H9 (cell line): ENCODE results near the gene C1QTNF6. TPM values are rescaled to one million over a fixed set of nuclear protein-coding genes. Genes with fewer than 3 reads are reported as not detected.

Source experiments
- DNase-seq: peaks from one replicate; pipeline ENCODE4 v3.0.0-alpha.2; 2017
- H2AFZ ChIP-seq: one replicate; pipeline ENCODE4 v1.6.1; 2013; ENCODE audit warnings: mild to moderate bottlenecking, low read length, control low read depth, moderate library complexity
- H2AK5ac ChIP-seq: 2 replicates; pipeline ENCODE4 v1.6.1; 2013; ENCODE audit warnings: low read length, control low read depth, mixed read lengths; ENCODE audit not compliant: insufficient read length
- H2BK120ac ChIP-seq: one replicate; pipeline ENCODE4 v1.6.1; 2013; ENCODE audit warnings: low read depth, mild to moderate bottlenecking, low read length, control low read depth, inconsistent platforms; ENCODE audit not compliant: poor library complexity, severe bottlenecking
- H2BK12ac ChIP-seq: 2 replicates; pipeline ENCODE4 v1.6.1; 2013; ENCODE audit warnings: low read length, control low read depth, mixed read lengths, low read depth; ENCODE audit not compliant: insufficient read length
- H2BK15ac ChIP-seq: 2 replicates; pipeline ENCODE4 v1.6.1; 2013; ENCODE audit warnings: low read depth, low read length, control low read depth
- H2BK20ac ChIP-seq: one replicate; pipeline ENCODE4 v1.6.1; 2013; ENCODE audit warnings: low read depth, mild to moderate bottlenecking, low read length, control low read depth, inconsistent platforms; ENCODE audit not compliant: poor library complexity, severe bottlenecking
- H2BK5ac ChIP-seq: 2 replicates; pipeline ENCODE4 v1.6.1; 2013; ENCODE audit warnings: low read length, control low read depth, mixed read lengths; ENCODE audit not compliant: insufficient read length
- H3K14ac ChIP-seq: 2 replicates; pipeline ENCODE4 v1.6.1; 2013; ENCODE audit warnings: low read length, control low read depth; ENCODE audit not compliant: insufficient read depth
- H3K18ac ChIP-seq: 2 replicates; pipeline ENCODE4 v1.6.1; 2013; ENCODE audit warnings: low read depth, mild to moderate bottlenecking, mixed read lengths, low read length, control low read depth; ENCODE audit not compliant: insufficient read length
- H3K23ac ChIP-seq: 2 replicates; pipeline ENCODE4 v1.6.1; 2013; ENCODE audit warnings: low read length, control low read depth, mixed read lengths, low read depth; ENCODE audit not compliant: insufficient read length
- H3K23me2 ChIP-seq: 2 replicates; pipeline ENCODE4 v1.6.1; 2013; ENCODE audit warnings: low read depth, mild to moderate bottlenecking, mixed read lengths, low read length, control low read depth; ENCODE audit not compliant: insufficient read length, poor library complexity, severe bottlenecking
- H3K27ac ChIP-seq: 2 replicates; pipeline ENCODE4 v1.5.1; 2013; ENCODE audit warnings: low read length, control low read depth, mixed read lengths, low read depth; ENCODE audit not compliant: insufficient read length
- H3K27me3 ChIP-seq: 2 replicates; pipeline ENCODE4 v1.6.1; 2013; ENCODE audit warnings: low read length, control low read depth, inconsistent platforms; ENCODE audit not compliant: insufficient read depth
- H3K4ac ChIP-seq: 2 replicates; pipeline ENCODE4 v1.6.1; 2013; ENCODE audit warnings: low read depth, mild to moderate bottlenecking, control low read depth, inconsistent platforms, low read length, moderate library complexity
- H3K4me1 ChIP-seq: 2 replicates; pipeline ENCODE4 v1.6.1; 2013; ENCODE audit warnings: low read length, control low read depth, inconsistent platforms; ENCODE audit not compliant: insufficient read depth
- H3K4me2 ChIP-seq: 2 replicates; pipeline ENCODE4 v1.6.1; 2013; ENCODE audit warnings: low read length, control low read depth, mixed read lengths; ENCODE audit not compliant: insufficient read length, insufficient read depth
- H3K56ac ChIP-seq: 2 replicates; pipeline ENCODE4 v1.6.1; 2013; ENCODE audit warnings: low read depth, mild to moderate bottlenecking, mixed read lengths, low read length, control low read depth; ENCODE audit not compliant: insufficient read length
- H3K79me1 ChIP-seq: 2 replicates; pipeline ENCODE4 v1.6.1; 2013; ENCODE audit warnings: low read depth, mild to moderate bottlenecking, moderate library complexity, low read length, control low read depth, inconsistent platforms; ENCODE audit not compliant: insufficient read depth, poor library complexity, severe bottlenecking
- H3K79me2 ChIP-seq: 2 replicates; pipeline ENCODE4 v1.6.1; 2013; ENCODE audit warnings: low read length, control low read depth, inconsistent platforms; ENCODE audit not compliant: insufficient read depth
- H3K9ac ChIP-seq: 2 replicates; pipeline ENCODE4 v1.6.1; 2013; ENCODE audit warnings: low read length, control low read depth, mixed read lengths; ENCODE audit not compliant: insufficient read length; ENCODE audit errors: extremely low read depth
- H3K9me3 ChIP-seq: one replicate; pipeline ENCODE4 v1.6.1; 2013; ENCODE audit warnings: low read depth, low read length, inconsistent platforms; ENCODE audit not compliant: control insufficient read depth
- H3T11ph ChIP-seq: one replicate; pipeline ENCODE4 v1.6.1; 2013; ENCODE audit warnings: mild to moderate bottlenecking, low read length, control low read depth, inconsistent platforms
- H4K20me1 ChIP-seq: one replicate; pipeline ENCODE4 v1.6.1; 2013; ENCODE audit not compliant: control insufficient read depth, insufficient read length, insufficient read depth
- H4K5ac ChIP-seq: 2 replicates; pipeline ENCODE4 v1.6.1; 2013; ENCODE audit warnings: low read depth, mild to moderate bottlenecking, mixed read lengths, low read length, control low read depth; ENCODE audit not compliant: insufficient read length
- H4K8ac ChIP-seq: replicated peaks from 2 replicates; pipeline ENCODE4 v1.6.1; 2013; ENCODE audit warnings: low read length, control low read depth, mixed read lengths, low read depth; ENCODE audit not compliant: insufficient read length
- H4K91ac ChIP-seq: 2 replicates; pipeline ENCODE4 v1.6.1; 2013; ENCODE audit warnings: low read depth, mild to moderate bottlenecking, moderate library complexity, mixed read lengths, low read length, control low read depth; ENCODE audit not compliant: insufficient read length
- H3K27ac Mint-ChIP-seq, 3 experiments: 2 replicates in 2 of 3; 3 replicates in 1 of 3; pipeline ENCODE4 v1.8.0; 2020 to 2021; ENCODE audit warnings: mixed read lengths in 3 of 3, mild to moderate bottlenecking in 1 of 3, moderate library complexity in 1 of 3
- H3K27me3 Mint-ChIP-seq: 2 replicates; pipeline ENCODE4 v1.8.0; 2021; ENCODE audit warnings: low read depth, mild to moderate bottlenecking, moderate library complexity, mixed read lengths
- H3K36me3 Mint-ChIP-seq, 3 experiments: 2 replicates in 2 of 3; 3 replicates in 1 of 3; pipeline ENCODE4 v1.8.0; 2020 to 2021; ENCODE audit warnings: low read depth in 3 of 3, mixed read lengths in 3 of 3; ENCODE audit not compliant: insufficient read depth in 1 of 3
- H3K4me1 Mint-ChIP-seq, 2 experiments: 2 replicates each; pipeline ENCODE4 v1.8.0; 2020; ENCODE audit warnings: mixed read lengths in 2 of 2
- H3K4me3 Mint-ChIP-seq, 2 experiments: 2 replicates in 1 of 2; 3 replicates in 1 of 2; pipeline ENCODE4 v1.8.0; 2020 to 2021; ENCODE audit warnings: mild to moderate bottlenecking in 2 of 2, mixed read lengths in 2 of 2, moderate library complexity in 1 of 2
- H3K9me3 Mint-ChIP-seq, 2 experiments: 2 replicates in 1 of 2; 3 replicates in 1 of 2; pipeline ENCODE4 v1.8.0; 2020; ENCODE audit warnings: mild to moderate bottlenecking in 2 of 2, mixed read lengths in 2 of 2, moderate library complexity in 1 of 2
- CTCF ChIP-seq: fragments of 200-600 bp; sonication (generic); conservative IDR thresholded peaks from 3 replicates; pipeline ENCODE4 v1.8.0; 2021; ENCODE audit warnings: antibody characterized with exemption, mild to moderate bottlenecking
- WGBS: extraction: QIAGEN DNeasy Blood & Tissue Kit; methylation state at CpG from one replicate; pipeline ENCODE4 v1.1.7; 2013; ENCODE audit warnings: missing lambda C conversion rate, low lambda C conversion rate, mixed read lengths; ENCODE audit not compliant: insufficient read length; ENCODE audit errors: extremely low coverage; 5-methylcytosine and 5-hydroxymethylcytosine counted together
- total RNA-seq: library from RNA; stranded (reverse); gene quantifications from 2 replicates; pipeline ENCODE4 v1.2.1, GENCODE V29; 2021

C1QTNF6 gene
- total RNA-seq, 1 experiment from 2014 or later: 5.0 TPM

DNA sequence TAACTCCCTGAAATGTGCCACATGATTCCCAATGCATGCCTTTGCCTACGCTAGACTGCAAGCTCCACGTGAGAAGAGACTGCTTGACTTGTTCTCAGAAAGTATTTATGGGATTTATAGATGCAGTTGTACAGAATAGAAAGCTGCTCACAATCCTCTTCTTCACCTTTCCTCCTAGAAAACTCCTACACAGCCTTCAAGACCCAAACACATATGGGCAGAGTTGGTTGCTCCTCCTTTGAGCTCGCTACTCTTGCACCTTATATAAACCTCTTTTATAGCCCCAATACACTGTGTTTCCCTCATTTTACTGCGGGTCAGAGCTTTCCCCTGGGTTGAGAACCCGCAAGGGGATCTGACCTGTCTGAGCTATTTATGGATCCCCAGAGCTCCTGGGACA, 16.4 kb downstream of the C1QTNF6 start:
- no peak overlapping the region for H3K4me3 Mint-ChIP-seq
- H3K4me1 Mint-ChIP-seq: peaks cover 32 to 45% of the 10 kb centered on the region in 2 experiments
- H4K8ac ChIP-seq: no peak overlapping the region
- H2AK5ac ChIP-seq: no peak overlapping the region
- no peaks in the 10 kb centered on the region for H3K79me1 ChIP-seq
- H3K4ac ChIP-seq: no peak overlapping the region
- H2AFZ ChIP-seq: no peak overlapping the region
- no peaks in the 10 kb centered on the region for H3K23me2 ChIP-seq
- H3K27me3 Mint-ChIP-seq: peaks cover 57% of the 10 kb centered on the region
- H3K27ac ChIP-seq: no peak overlapping the region
- H3K79me2 ChIP-seq: no peaks in the 10 kb centered on the region
- no peak overlapping the region for H4K5ac ChIP-seq
- no peak overlapping the region for H2BK5ac ChIP-seq
- no peak overlapping the region for H2BK12ac ChIP-seq
- DNase-seq: no peak
- no peak overlapping the region for H2BK15ac ChIP-seq
- H3K56ac ChIP-seq: no peak overlapping the region
- WGBS: no CpG with 5 or more reads among the region's 5 CpGs
- H3K18ac ChIP-seq: no peak overlapping the region
- TF ChIP-seq CTCF: no peak
- no peaks in the 10 kb centered on the region for H3K36me3 Mint-ChIP-seq
- no peak overlapping the region for H3K27ac Mint-ChIP-seq
- H4K20me1 ChIP-seq: no peaks in the 10 kb centered on the region
- no peak overlapping the region for H3K23ac ChIP-seq
- no peak overlapping the region for H3K9ac ChIP-seq
- no peak overlapping the region for H4K91ac ChIP-seq
- no peak overlapping the region for H3T11ph ChIP-seq
- no peak overlapping the region for H2BK20ac ChIP-seq
- H3K9me3 ChIP-seq: no peaks in the 10 kb centered on the region
- no peaks in the 10 kb centered on the region for H3K27me3 ChIP-seq
- no peak overlapping the region for H3K4me2 ChIP-seq
- H3K9me3 Mint-ChIP-seq: no peaks in the 10 kb centered on the region; a peak in 2 of 5 replicates
- H3K14ac ChIP-seq: no peak overlapping the region
- H2BK120ac ChIP-seq: no peak overlapping the region
- no peaks in the 10 kb centered on the region for H3K4me1 ChIP-seq
